ENCODE results near the gene PLEKHG5.

GRCh38 chr1:6483017-6483760 is 8.3 kb downstream of the PLEKHG5 start:
- no peak for TF ChIP-seq CTCF (conservative IDR thresholded peaks at IDR 0.05 in 1 of 2, IDR thresholded peaks at IDR 0.05 in 1 of 2; ENCODE audit: low read depth in 1 of 2, low read length in 2 of 2)
- TF ChIP-seq EZH2 (IDR thresholded peaks at IDR 0.05; ENCODE audit: low read length, missing control alignments), result no peak
